BJ (cell line): ENCODE data around the gene CCDC97. TPM values are rescaled to one million over a fixed set of nuclear protein-coding genes. Genes with fewer than 3 reads are reported as not detected.
A peak's percentile ranks its signal among the peaks of the same experiment; 100 is the strongest.

Experiments
- CTCF ChIA-PET: fragments of 350-600 bp; formaldehyde crosslinking; extraction: SDS; loops from one replicate; lab custom pipeline; 2021; ENCODE audit warnings: antibody characterized with exemption, inconsistent platforms; lab: Yijun Ruan, JAX
- POLR2A ChIA-PET: fragments of 300-600 bp; sonication (Branson Sonifier 250); formaldehyde crosslinking; extraction: SDS; loops from one replicate; lab custom pipeline; 2021; ENCODE audit warnings: antibody characterized with exemption; lab: Charles Lee
- DNase-seq: peaks from one replicate; pipeline ENCODE4 v3.0.0-alpha.2; 2011; ENCODE audit warnings: low read depth
- H3K27me3 ChIP-seq: 2 replicates; pipeline ENCODE4 v1.6.0; 2011; ENCODE audit warnings: low read length; ENCODE audit not compliant: control insufficient read depth, insufficient read depth
- H3K36me3 ChIP-seq: 2 replicates; pipeline ENCODE4 v1.5.1; 2011; ENCODE audit warnings: low read length; ENCODE audit not compliant: control insufficient read depth, insufficient read depth
- H3K4me3 ChIP-seq: 2 replicates; pipeline ENCODE4 v1.5.1; 2011; ENCODE audit warnings: low read depth, mild to moderate bottlenecking, control low read depth, low read length
- polyA plus RNA-seq: library from polyadenylated mRNA; depleted of rRNA; stranded (reverse); fragments of >200 nt; gene quantifications from 2 replicates; pipeline ENCODE4 v1.2.3, GENCODE V29; 2011
- TF ChIP-seq, protein P1 (sequence below): IDR thresholded peaks from 2 replicates; pipeline ENCODE4 v1.5.1; 2011; ENCODE audit warnings: low read depth, mild to moderate bottlenecking, control low read depth, inconsistent platforms, low read length, moderate library complexity; ENCODE audit not compliant: insufficient read depth

CCDC97 gene
- polyA plus RNA-seq, 1 experiment: 10.3 TPM

DNA sequence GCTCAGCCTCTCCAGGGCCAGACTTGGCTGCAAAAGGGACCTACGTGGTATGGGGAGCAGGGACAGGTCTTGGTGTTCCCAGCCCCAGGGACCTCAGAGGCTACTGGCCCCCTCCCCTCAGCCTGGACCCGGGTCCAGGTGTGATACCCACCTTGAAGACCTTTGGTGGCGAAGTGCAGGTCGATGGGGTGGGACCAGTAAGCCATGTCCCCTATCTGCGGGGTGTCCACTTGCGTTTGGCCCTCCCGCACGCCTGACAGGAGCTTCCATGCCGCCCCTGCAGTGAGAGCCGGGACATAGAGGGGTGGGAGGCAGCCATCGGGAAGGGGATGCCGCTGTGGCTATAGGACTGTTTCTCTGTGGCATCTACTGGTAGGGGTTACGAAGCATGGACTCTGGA lies 47.8 kb downstream of the CCDC97 start:
- Histone ChIP-seq H3K36me3 (no peaks in the 10 kb centered on the region), H3K27me3 (no peaks in the 10 kb centered on the region), H3K4me3 (no peak overlapping the region)
- DNase-seq: no peak
- TF ChIP-seq, protein P1, sequence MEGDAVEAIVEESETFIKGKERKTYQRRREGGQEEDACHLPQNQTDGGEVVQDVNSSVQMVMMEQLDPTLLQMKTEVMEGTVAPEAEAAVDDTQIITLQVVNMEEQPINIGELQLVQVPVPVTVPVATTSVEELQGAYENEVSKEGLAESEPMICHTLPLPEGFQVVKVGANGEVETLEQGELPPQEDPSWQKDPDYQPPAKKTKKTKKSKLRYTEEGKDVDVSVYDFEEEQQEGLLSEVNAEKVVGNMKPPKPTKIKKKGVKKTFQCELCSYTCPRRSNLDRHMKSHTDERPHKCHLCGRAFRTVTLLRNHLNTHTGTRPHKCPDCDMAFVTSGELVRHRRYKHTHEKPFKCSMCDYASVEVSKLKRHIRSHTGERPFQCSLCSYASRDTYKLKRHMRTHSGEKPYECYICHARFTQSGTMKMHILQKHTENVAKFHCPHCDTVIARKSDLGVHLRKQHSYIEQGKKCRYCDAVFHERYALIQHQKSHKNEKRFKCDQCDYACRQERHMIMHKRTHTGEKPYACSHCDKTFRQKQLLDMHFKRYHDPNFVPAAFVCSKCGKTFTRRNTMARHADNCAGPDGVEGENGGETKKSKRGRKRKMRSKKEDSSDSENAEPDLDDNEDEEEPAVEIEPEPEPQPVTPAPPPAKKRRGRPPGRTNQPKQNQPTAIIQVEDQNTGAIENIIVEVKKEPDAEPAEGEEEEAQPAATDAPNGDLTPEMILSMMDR: no peak
- ChIA-PET CTCF (interaction anchor here (1.4 kb wide), 1 partner anchor 24 kb away, joined by 4 read pairs; no protein-coding TSS in a partner anchor), POLR2A (no interaction called here)

DNA sequence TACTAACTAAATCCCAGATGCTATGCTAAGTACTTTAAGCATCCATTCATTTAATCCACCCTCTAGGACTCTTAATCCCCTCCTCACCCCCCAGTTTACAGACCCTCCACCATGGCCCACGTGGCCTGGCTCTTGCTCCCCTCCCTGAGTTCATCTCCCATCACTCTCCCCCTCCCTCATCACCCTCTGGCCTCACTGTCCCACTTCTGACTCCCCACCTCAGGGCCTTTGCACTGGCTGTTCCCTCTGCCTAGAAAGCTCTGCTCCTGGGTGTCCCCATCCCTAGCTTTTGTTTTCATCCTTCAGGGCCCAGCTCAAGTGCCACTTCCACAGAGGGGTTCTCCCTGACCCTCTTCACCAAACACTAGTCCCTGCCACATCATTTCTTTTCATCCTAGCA lies 49.8 kb downstream of the CCDC97 start:
- Histone ChIP-seq H3K36me3 (no peaks in the 10 kb centered on the region), H3K4me3 (no peak overlapping the region), H3K27me3 (no peaks in the 10 kb centered on the region)
- ChIA-PET POLR2A (no interaction called here), CTCF (no interaction called here)
- TF ChIP-seq, protein P1: no peak
- no peak for DNase-seq

DNA sequence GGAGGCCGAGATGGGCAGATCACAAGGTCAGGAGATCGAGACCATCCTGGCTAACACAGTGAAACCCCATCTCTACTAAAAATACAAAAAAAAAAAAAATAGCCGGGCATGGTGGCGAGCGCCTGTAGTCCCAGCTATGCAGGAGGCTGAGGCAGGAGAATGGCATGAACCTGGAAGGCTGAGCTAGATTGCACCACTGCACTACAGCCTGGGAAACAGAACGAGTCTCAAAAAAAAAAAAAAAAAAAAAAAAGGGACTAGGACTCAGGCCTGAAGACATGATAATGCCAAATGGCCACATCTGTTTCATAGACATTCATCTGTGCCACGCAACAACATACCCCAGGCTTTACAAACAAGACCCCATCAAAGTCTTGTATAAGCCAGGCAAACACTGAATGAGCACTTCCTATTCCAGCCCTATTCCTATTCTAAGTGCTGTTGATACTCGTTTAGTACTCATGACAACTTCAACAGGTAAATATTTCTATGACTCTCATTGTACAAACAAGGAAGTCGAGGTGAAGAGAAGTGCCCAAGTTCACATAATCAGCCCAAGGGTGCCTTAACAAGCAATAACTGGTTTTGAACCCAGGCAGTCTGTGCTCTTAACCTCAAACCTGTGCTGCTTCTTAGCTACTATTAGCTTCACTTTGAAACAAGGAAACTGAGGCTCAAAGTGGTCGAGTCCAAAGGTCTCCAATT lies 52.3 kb downstream of the CCDC97 start:
- ChIA-PET POLR2A (no interaction called here), CTCF (interaction anchor here (1.0 to 2.7 kb wide), 3 partner anchors 8 to 16 kb away, joined by 3 to 14 read pairs (median 3); partner anchors contain the start of gene TGFB1)
- DNase-seq: no peak
- H3K4me3 ChIP-seq: no peak overlapping the region
- TF ChIP-seq, protein P1: no peak
- H3K27me3 ChIP-seq: no peaks in the 10 kb centered on the region
- H3K36me3 ChIP-seq: no peaks in the 10 kb centered on the region

DNA sequence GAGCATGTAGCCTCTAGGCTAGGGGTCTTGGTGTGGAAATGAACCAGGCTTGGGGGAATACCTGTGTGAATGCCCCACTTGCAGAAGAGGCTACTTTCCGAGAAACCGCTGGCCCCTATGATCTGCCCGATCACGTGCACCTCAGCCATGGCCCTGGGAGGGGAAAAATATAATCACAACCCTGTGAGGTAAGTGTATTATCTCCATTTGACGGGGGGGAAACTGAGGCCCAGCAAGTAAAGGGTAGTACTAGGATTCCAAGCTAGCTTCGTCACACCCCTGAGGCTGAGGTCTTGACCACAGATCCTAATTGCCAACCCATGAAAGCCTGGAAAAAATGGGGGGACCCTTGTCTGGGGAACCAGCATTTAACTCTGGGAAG lies 53.4 kb downstream of the CCDC97 start:
- Histone ChIP-seq H3K36me3 (no peaks in the 10 kb centered on the region), H3K4me3 (peak overlapping the region; percentile 60), H3K27me3 (no peaks in the 10 kb centered on the region)
- ChIA-PET POLR2A (interaction anchor here (1.0 to 1.2 kb wide), 3 partner anchors 10 to 17 kb away, joined by 4 to 8 read pairs (median 5); no protein-coding TSS in a partner anchor), CTCF (interaction anchor here (0.5 to 2.7 kb wide), 7 partner anchors 9 to 544 kb away, joined by 3 to 14 read pairs (median 3); partner anchors contain the start of gene TGFB1)
- TF ChIP-seq, protein P1: no peak
- DNase-seq: no peak

DNA sequence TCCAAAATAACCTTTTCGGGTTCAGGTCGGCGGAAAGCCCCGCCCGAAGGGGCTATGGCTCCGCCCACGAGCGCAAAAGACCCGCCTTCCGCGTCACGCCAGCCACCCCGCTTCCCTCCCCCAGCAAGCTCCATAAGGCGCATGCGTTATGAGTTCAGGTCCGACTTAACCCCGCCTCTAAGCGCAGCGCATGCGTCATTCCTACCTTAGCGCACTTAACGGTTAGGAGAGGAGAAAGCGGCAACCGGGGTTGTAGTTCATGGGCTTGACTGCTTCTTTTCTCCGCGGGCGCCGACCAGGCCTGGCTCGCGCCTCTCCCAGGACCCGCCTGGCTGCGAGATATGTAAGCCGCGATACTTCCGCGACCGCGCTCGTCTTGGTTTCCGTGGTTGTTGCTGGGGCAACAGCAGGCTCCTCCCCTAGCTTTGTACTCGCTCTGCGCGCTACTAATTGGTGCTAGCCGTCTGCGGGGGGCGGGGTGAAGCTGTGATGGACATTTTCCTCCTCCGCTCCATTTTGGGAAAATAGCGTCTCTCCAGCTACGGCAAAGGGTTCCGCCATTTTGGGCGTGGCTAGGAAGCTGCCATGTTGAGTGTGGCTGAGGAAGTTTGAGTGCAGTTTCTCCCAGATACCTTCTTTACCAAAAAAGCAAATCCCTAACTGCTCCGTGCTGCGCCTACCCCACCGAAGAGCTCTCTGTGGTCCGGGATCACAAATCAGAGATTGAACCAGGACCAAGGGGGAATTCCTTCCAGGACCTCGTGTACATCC lies 54.0 kb downstream of the CCDC97 start, which contains the start of gene B9D2:
Gene B9D2, minus strand, starts transcription at position 397 of the 771 bp plus-strand sequence. CDS start 630 bp downstream, outside the sequence.
- TF ChIP-seq, protein P1: no peak
- POLR2A ChIA-PET: interaction anchor here (0.6 to 1.2 kb wide), 6 partner anchors 9 to 898 kb away, joined by 3 to 10 read pairs (median 4); partner anchors contain the start of genes BLVRB and TMEM91
- no peaks in the 10 kb centered on the region for H3K36me3 ChIP-seq
- CTCF ChIA-PET: interaction anchor here (0.5 to 2.7 kb wide), 7 partner anchors 9 to 544 kb away, joined by 3 to 14 read pairs (median 3); partner anchors contain the start of gene TGFB1
- H3K27me3 ChIP-seq: no peaks in the 10 kb centered on the region
- peak; percentile 89 for DNase-seq
- H3K4me3 ChIP-seq: peak within 1 kb of the TSS; percentile 60
